Neural cell (in vitro differentiated cells): Measurements from ENCODE around the gene SH3PXD2A. TPM values are rescaled to one million over a fixed set of nuclear protein-coding genes. Genes with fewer than 3 reads are reported as not detected.
"Not testable (repeated sequence)": the region's sequence is repeated elsewhere in the genome, so short reads cannot be mapped to it uniquely, and the experiment has no call there.

Experiments
- H2AFZ ChIP-seq: fragments of 200-600, 300-800 bp; sonication (generic), shearing (Covaris generic); 2 replicates; pipeline ENCODE4 v1.6.0; 2014; ENCODE audit warnings: low read depth, mild to moderate bottlenecking, antibody characterized with exemption, low read length, moderate library complexity
- H3F3A ChIP-seq: fragments of 200-600 bp; shearing (Covaris generic); 2 replicates; pipeline ENCODE4 v1.6.1; 2016; ENCODE audit warnings: mild to moderate bottlenecking, moderate library complexity, mixed read lengths, antibody characterized with exemption, low read length; ENCODE audit not compliant: insufficient read depth, poor library complexity, severe bottlenecking
- H3K27ac ChIP-seq: fragments of 200-600, 300-800 bp; sonication (generic), shearing (Covaris generic); 2 replicates; pipeline ENCODE4 v1.5.1; 2014; ENCODE audit warnings: mild to moderate bottlenecking, low read length, moderate library complexity
- H3K27me3 ChIP-seq: fragments of 300-800, 200-600 bp; sonication (generic), shearing (Covaris generic); 2 replicates; pipeline ENCODE4 v1.6.0; 2014; ENCODE audit warnings: mild to moderate bottlenecking, low read depth, low read length, moderate library complexity; ENCODE audit not compliant: insufficient read depth
- H3K36me3 ChIP-seq: fragments of 300-800, 200-600 bp; sonication (generic), shearing (Covaris generic); 2 replicates; pipeline ENCODE4 v1.5.1; 2014; ENCODE audit warnings: mild to moderate bottlenecking, antibody characterized with exemption, low read length, moderate library complexity; ENCODE audit not compliant: insufficient read depth
- H3K4me2 ChIP-seq: fragments of 300-800, 200-600 bp; sonication (generic), shearing (Covaris generic); 2 replicates; pipeline ENCODE4 v1.6.0; 2014; ENCODE audit warnings: mild to moderate bottlenecking, low read length
- H3K4me3 ChIP-seq: fragments of 300-800, 200-600 bp; sonication (generic), shearing (Covaris generic); 2 replicates; pipeline ENCODE4 v1.5.1; 2014; ENCODE audit warnings: mild to moderate bottlenecking, low read length, moderate library complexity
- H3K79me2 ChIP-seq: fragments of 200-600 bp; shearing (Covaris generic); replicated peaks from 2 replicates; pipeline ENCODE4 v1.6.0; 2014; ENCODE audit warnings: mild to moderate bottlenecking, low read length, moderate library complexity; ENCODE audit not compliant: insufficient read depth
- H3K9ac ChIP-seq: fragments of 300-800, 200-600 bp; sonication (generic), shearing (Covaris generic); 2 replicates; pipeline ENCODE4 v1.6.1; 2016; ENCODE audit warnings: mild to moderate bottlenecking, low read length, mixed read lengths
- H3K9me2 ChIP-seq: fragments of 200-600 bp; shearing (Covaris generic); 2 replicates; pipeline ENCODE4 v1.6.1; 2016; ENCODE audit warnings: mild to moderate bottlenecking, low read length, mixed read lengths; ENCODE audit not compliant: insufficient read depth
- H3K9me3 ChIP-seq: fragments of 200-600, 300-800 bp; sonication (generic), shearing (Covaris generic); 2 replicates; pipeline ENCODE4 v1.6.1; 2016; ENCODE audit warnings: mild to moderate bottlenecking, mixed run types, low read length, moderate library complexity, mixed read lengths
- H4K20me1 ChIP-seq: fragments of 200-600 bp; shearing (Covaris generic); 2 replicates; pipeline ENCODE4 v1.6.1; 2016; ENCODE audit warnings: mild to moderate bottlenecking, mixed run types; ENCODE audit not compliant: insufficient read depth
- EP300 ChIP-seq: fragments of 450-650 bp; conservative IDR thresholded peaks from 2 replicates; pipeline ENCODE4 v1.6.1; 2014; ENCODE audit warnings: antibody characterized with exemption, mild to moderate bottlenecking, moderate library complexity; ENCODE audit not compliant: poor library complexity, severe bottlenecking
- EZH2 ChIP-seq: fragments of 200-600, 300-800 bp; shearing (Covaris generic), sonication (generic); IDR thresholded peaks from 2 replicates; pipeline ENCODE4 v1.6.1; 2014; ENCODE audit warnings: antibody characterized with exemption, low read length, borderline replicate concordance, mild to moderate bottlenecking; ENCODE audit not compliant: insufficient read depth, poor library complexity, severe bottlenecking
- MXI1 ChIP-seq: fragments of 450-650 bp; conservative IDR thresholded peaks from 2 replicates; pipeline ENCODE4 v1.6.1; 2014; ENCODE audit warnings: antibody characterized with exemption, mild to moderate bottlenecking; ENCODE audit not compliant: poor library complexity, severe bottlenecking
- POLR2AphosphoS5 ChIP-seq: IDR thresholded peaks from 2 replicates; pipeline ENCODE4 v1.6.1; 2012
- RAD21 ChIP-seq: fragments of 450-650 bp; conservative IDR thresholded peaks from 2 replicates; pipeline ENCODE4 v1.6.1; 2014; ENCODE audit warnings: antibody characterized with exemption, mild to moderate bottlenecking, moderate library complexity
- SMC3 ChIP-seq: fragments of 450-650 bp; conservative IDR thresholded peaks from 2 replicates; pipeline ENCODE4 v1.6.1; 2014; ENCODE audit warnings: antibody characterized with exemption, mild to moderate bottlenecking, moderate library complexity; ENCODE audit not compliant: poor library complexity
- TAF1 ChIP-seq: IDR thresholded peaks from 2 replicates; pipeline ENCODE4 v1.6.1; 2012; ENCODE audit warnings: low read depth
- polyA plus RNA-seq: library from polyadenylated mRNA; depleted of rRNA; stranded (reverse); fragments of >200 nt; gene quantifications from 2 replicates; pipeline ENCODE4 v1.2.3, GENCODE V29; 2014
- TF ChIP-seq, protein P1 (sequence below): IDR thresholded peaks from 2 replicates; pipeline ENCODE4 v1.6.1; 2012; ENCODE audit warnings: borderline replicate concordance
- TF ChIP-seq, protein P2 (sequence below): fragments of 450-650 bp; IDR thresholded peaks from 2 replicates; pipeline ENCODE4 v1.5.1; 2014; ENCODE audit warnings: antibody characterized with exemption, mild to moderate bottlenecking, moderate library complexity; ENCODE audit not compliant: poor library complexity, severe bottlenecking

Gene SH3PXD2A
- polyA plus RNA-seq, 1 donor from 2014 or later, result 5.2 TPM

DNA sequence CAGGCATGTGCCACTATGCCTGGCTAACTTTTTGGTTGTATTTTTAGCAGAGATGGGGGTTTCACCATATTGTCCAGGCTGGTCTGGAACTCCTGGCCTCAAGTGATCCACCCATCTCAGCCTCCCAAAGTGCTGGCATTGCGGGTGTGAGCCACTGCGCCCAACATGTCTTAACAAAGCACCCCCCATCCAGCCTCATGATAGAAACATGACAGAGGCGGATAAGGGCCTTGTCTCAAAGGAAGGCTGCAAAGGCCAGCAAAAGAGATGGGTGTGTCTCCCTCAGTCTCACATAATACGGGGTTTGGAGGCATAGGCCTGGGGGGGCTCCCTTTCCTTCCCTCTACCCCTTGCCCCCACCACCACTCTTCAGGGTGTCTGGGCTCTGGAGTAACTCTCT, 93.2 kb downstream of the SH3PXD2A start:
- H4K20me1 ChIP-seq, result no peaks in the 10 kb centered on the region
- no peaks in the 10 kb centered on the region for H3K36me3 ChIP-seq
- TF ChIP-seq RAD21, result no peak
- TF ChIP-seq TAF1, result no peak
- TF ChIP-seq, protein P1, sequence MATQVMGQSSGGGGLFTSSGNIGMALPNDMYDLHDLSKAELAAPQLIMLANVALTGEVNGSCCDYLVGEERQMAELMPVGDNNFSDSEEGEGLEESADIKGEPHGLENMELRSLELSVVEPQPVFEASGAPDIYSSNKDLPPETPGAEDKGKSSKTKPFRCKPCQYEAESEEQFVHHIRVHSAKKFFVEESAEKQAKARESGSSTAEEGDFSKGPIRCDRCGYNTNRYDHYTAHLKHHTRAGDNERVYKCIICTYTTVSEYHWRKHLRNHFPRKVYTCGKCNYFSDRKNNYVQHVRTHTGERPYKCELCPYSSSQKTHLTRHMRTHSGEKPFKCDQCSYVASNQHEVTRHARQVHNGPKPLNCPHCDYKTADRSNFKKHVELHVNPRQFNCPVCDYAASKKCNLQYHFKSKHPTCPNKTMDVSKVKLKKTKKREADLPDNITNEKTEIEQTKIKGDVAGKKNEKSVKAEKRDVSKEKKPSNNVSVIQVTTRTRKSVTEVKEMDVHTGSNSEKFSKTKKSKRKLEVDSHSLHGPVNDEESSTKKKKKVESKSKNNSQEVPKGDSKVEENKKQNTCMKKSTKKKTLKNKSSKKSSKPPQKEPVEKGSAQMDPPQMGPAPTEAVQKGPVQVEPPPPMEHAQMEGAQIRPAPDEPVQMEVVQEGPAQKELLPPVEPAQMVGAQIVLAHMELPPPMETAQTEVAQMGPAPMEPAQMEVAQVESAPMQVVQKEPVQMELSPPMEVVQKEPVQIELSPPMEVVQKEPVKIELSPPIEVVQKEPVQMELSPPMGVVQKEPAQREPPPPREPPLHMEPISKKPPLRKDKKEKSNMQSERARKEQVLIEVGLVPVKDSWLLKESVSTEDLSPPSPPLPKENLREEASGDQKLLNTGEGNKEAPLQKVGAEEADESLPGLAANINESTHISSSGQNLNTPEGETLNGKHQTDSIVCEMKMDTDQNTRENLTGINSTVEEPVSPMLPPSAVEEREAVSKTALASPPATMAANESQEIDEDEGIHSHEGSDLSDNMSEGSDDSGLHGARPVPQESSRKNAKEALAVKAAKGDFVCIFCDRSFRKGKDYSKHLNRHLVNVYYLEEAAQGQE, result no peak
- TF ChIP-seq POLR2AphosphoS5, result no peak
- TF ChIP-seq MXI1, result no peak
- no peak for TF ChIP-seq EZH2
- TF ChIP-seq, protein P2, sequence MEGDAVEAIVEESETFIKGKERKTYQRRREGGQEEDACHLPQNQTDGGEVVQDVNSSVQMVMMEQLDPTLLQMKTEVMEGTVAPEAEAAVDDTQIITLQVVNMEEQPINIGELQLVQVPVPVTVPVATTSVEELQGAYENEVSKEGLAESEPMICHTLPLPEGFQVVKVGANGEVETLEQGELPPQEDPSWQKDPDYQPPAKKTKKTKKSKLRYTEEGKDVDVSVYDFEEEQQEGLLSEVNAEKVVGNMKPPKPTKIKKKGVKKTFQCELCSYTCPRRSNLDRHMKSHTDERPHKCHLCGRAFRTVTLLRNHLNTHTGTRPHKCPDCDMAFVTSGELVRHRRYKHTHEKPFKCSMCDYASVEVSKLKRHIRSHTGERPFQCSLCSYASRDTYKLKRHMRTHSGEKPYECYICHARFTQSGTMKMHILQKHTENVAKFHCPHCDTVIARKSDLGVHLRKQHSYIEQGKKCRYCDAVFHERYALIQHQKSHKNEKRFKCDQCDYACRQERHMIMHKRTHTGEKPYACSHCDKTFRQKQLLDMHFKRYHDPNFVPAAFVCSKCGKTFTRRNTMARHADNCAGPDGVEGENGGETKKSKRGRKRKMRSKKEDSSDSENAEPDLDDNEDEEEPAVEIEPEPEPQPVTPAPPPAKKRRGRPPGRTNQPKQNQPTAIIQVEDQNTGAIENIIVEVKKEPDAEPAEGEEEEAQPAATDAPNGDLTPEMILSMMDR, result no peak
- TF ChIP-seq SMC3, result no peak
- no peak for TF ChIP-seq EP300
- no peak overlapping the region for H3K9ac ChIP-seq
- no peaks in the 10 kb centered on the region for H3K9me3 ChIP-seq
- H2AFZ ChIP-seq, result no peak overlapping the region
- no peaks in the 10 kb centered on the region for H3K9me2 ChIP-seq
- no peak overlapping the region for H3K27ac ChIP-seq
- no peak overlapping the region for H3K4me2 ChIP-seq
- no peaks in the 10 kb centered on the region for H3K79me2 ChIP-seq
- H3K4me3 ChIP-seq, result no peak overlapping the region
- no peaks in the 10 kb centered on the region for H3K27me3 ChIP-seq
- no peaks in the 10 kb centered on the region for H3F3A ChIP-seq

DNA sequence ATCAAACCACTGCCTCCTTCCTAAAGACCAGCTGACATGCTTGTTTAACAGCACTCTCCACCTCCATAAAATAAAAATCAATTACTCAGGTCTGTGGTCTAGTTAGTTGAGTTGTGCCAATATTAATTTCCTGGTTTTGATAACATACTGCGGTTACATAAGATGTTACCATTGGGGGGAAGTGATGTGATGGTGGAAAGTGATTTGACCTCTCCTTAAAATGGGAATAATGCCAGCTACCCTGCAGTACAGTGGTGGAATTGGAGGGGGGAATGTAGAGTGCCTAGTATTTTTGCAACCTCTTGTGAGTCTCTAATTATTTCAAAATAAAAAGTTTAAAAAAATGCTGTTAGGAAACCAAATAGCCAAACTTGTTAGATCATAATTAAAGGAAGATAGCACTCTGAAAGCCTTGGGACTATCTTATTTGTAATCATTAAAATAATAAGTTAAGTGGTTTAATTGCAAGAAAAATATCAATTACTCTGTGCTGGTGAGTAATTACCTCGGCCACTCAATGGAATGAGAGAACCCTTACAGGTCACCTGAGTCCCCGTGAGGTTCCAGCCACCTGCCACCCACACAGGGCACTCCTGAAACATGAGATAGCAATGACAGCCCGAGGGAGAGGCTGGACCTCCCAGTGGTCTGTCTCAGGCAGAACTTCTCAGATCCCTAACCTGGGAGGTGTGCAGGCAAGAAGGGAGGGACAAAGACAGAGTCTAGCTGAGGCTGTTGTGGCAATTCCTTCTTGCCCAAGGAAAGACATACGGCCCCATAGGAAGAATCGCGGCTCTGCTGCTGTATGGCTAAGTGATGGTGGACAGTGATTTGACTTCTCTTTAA, 94.1 kb downstream of the SH3PXD2A start:
- TF ChIP-seq EZH2 (no peak), EP300 (no peak), RAD21 (no peak), MXI1 (no peak), TAF1 (no peak), POLR2AphosphoS5 (no peak), SMC3 (no peak)
- TF ChIP-seq, protein P2, result no peak
- TF ChIP-seq, protein P1, result no peak
- Histone ChIP-seq H3K27me3 (no peaks in the 10 kb centered on the region), H2AFZ (no peak overlapping the region), H3K79me2 (no peaks in the 10 kb centered on the region), H3K27ac (no peak overlapping the region), H3K9me3 (no peaks in the 10 kb centered on the region), H4K20me1 (no peaks in the 10 kb centered on the region), H3K9ac (no peak overlapping the region), H3K36me3 (no peaks in the 10 kb centered on the region), H3K9me2 (no peaks in the 10 kb centered on the region), H3F3A (no peaks in the 10 kb centered on the region), H3K4me2 (no peak overlapping the region), H3K4me3 (no peak overlapping the region)

DNA sequence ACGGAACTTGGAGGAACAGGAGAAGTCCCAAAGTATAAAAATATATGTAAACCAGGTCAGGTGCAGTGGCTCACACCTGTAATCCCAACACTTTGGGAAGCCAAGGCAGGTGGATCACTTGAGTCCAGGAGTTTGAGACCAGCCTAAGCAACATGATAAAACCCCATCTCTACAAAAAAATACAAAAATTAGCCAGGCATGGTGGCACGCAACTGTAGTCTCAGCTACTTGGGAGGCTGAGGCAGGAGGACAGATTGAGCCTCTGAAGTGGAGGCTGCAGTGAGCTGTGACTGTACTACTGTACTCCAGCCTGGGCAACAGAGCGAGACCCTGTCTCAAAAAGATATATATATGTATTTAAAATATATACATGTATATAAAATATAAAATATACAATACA, 95.1 kb downstream of the SH3PXD2A start:
- H3K9me3 ChIP-seq, H3K36me3 ChIP-seq, H4K20me1 ChIP-seq, H3K9me2 ChIP-seq, H3F3A ChIP-seq, H3K4me3 ChIP-seq, H3K9ac ChIP-seq, H3K27me3 ChIP-seq, H3K4me2 ChIP-seq, H2AFZ ChIP-seq, H3K27ac ChIP-seq, H3K79me2 ChIP-seq: not testable (repeated sequence)
